ENCODE results near the gene MMD. TPM values are rescaled to one million over a fixed set of nuclear protein-coding genes. Genes with fewer than 3 reads are reported as not detected.

MMD gene
- total and polyA plus RNA-seq, 9 of the 15 experiments (the other 6 are each of a cell fraction or from before 2014, with no cell fraction given) = 3.1 to 18.9 (median 10.7) TPM

DNA sequence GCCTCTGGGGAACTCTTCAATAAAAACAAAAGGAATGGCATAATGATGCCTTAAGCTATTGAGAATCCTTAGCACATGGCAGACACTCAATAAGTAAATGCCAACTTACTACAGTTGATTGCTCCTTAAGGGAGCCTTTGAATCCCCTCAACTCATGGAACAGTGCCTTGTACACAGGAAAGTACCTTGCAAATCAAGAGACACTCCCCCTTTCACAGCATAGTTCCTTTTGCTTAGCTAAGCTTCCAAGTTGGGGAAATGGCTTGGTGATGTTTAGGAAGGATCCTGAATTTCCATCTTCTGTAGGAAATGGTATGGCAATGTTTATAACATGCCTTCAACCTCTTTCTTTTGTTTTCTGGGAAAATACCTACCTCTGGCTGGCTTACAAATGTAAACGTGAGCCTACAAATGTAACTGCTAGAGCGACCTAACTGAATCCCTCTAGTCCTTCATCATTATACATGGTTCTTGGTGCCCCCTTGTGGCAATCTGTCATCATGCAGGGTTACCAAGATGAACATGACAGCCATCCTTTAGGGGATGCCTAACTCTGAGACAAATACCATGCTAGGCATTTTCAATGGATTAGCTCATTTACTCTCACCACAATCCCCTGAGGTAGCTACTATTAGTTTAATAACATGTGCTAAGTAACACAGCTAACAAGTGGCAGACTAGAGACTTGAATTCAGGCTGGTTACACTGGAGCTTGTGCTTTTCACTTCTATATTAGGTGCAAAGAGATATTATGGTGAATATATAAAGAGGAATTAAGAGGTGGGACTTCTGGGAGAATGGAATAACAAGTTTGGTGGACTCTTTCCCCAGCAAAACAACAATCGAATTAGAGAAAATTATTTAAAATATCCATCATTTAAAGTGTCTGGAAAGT is 65.0 kb downstream of the MMD start (continued):
- TF ChIP-seq, protein P1, sequence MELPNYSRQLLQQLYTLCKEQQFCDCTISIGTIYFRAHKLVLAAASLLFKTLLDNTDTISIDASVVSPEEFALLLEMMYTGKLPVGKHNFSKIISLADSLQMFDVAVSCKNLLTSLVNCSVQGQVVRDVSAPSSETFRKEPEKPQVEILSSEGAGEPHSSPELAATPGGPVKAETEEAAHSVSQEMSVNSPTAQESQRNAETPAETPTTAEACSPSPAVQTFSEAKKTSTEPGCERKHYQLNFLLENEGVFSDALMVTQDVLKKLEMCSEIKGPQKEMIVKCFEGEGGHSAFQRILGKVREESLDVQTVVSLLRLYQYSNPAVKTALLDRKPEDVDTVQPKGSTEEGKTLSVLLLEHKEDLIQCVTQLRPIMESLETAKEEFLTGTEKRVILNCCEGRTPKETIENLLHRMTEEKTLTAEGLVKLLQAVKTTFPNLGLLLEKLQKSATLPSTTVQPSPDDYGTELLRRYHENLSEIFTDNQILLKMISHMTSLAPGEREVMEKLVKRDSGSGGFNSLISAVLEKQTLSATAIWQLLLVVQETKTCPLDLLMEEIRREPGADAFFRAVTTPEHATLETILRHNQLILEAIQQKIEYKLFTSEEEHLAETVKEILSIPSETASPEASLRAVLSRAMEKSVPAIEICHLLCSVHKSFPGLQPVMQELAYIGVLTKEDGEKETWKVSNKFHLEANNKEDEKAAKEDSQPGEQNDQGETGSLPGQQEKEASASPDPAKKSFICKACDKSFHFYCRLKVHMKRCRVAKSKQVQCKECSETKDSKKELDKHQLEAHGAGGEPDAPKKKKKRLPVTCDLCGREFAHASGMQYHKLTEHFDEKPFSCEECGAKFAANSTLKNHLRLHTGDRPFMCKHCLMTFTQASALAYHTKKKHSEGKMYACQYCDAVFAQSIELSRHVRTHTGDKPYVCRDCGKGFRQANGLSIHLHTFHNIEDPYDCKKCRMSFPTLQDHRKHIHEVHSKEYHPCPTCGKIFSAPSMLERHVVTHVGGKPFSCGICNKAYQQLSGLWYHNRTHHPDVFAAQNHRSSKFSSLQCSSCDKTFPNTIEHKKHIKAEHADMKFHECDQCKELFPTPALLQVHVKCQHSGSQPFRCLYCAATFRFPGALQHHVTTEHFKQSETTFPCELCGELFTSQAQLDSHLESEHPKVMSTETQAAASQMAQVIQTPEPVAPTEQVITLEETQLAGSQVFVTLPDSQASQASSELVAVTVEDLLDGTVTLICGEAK (IDR thresholded peaks at IDR 0.05) = no peak
- TF ChIP-seq, protein P1 (CRISPR knock-in tag; IDR thresholded peaks at IDR 0.05) = no peak
- TF ChIP-seq, protein P2, sequence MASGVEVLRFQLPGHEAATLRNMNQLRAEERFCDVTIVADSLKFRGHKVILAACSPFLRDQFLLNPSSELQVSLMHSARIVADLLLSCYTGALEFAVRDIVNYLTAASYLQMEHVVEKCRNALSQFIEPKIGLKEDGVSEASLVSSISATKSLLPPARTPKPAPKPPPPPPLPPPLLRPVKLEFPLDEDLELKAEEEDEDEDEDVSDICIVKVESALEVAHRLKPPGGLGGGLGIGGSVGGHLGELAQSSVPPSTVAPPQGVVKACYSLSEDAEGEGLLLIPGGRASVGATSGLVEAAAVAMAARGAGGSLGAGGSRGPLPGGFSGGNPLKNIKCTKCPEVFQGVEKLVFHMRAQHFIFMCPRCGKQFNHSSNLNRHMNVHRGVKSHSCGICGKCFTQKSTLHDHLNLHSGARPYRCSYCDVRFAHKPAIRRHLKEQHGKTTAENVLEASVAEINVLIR (CRISPR knock-in tag; IDR thresholded peaks at IDR 0.05) = no peak
- TF ChIP-seq, protein P3, sequence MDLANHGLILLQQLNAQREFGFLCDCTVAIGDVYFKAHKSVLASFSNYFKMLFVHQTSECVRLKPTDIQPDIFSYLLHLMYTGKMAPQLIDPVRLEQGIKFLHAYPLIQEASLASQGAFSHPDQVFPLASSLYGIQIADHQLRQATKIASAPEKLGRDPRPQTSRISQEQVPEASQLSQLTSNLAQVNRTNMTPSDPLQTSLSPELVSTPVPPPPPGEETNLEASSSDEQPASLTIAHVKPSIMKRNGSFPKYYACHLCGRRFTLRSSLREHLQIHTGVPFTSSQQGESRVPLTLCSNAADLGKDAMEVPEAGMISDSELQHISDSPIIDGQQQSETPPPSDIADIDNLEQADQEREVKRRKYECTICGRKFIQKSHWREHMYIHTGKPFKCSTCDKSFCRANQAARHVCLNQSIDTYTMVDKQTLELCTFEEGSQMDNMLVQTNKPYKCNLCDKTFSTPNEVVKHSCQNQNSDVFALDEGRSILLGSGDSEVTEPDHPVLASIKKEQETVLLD (IDR thresholded peaks at IDR 0.05) = no peak
- TF ChIP-seq ZNF431 (CRISPR knock-in tag; IDR thresholded peaks at IDR 0.05) = no peak
- no peak for TF ChIP-seq U2AF1 (optimal IDR thresholded peaks at IDR 0.05; ENCODE audit: low read depth, low read length)
- TF ChIP-seq, protein P4, sequence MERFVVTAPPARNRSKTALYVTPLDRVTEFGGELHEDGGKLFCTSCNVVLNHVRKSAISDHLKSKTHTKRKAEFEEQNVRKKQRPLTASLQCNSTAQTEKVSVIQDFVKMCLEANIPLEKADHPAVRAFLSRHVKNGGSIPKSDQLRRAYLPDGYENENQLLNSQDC (CRISPR knock-in tag; IDR thresholded peaks at IDR 0.05) = no peak
- TF ChIP-seq SAFB (IDR thresholded peaks at IDR 0.05; ENCODE audit: borderline replicate concordance, low read depth, low read length) = no peak
- no peak for TF ChIP-seq FOXJ2 (tag; IDR thresholded peaks at IDR 0.05)
- TF ChIP-seq, protein P5, sequence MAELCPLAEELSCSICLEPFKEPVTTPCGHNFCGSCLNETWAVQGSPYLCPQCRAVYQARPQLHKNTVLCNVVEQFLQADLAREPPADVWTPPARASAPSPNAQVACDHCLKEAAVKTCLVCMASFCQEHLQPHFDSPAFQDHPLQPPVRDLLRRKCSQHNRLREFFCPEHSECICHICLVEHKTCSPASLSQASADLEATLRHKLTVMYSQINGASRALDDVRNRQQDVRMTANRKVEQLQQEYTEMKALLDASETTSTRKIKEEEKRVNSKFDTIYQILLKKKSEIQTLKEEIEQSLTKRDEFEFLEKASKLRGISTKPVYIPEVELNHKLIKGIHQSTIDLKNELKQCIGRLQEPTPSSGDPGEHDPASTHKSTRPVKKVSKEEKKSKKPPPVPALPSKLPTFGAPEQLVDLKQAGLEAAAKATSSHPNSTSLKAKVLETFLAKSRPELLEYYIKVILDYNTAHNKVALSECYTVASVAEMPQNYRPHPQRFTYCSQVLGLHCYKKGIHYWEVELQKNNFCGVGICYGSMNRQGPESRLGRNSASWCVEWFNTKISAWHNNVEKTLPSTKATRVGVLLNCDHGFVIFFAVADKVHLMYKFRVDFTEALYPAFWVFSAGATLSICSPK (IDR thresholded peaks at IDR 0.05; ENCODE audit: borderline replicate concordance) = no peak
- TF ChIP-seq PYGO2 (tag; IDR thresholded peaks at IDR 0.05) = no peak

All from K562 (cell line).